Small intestine (tissue), 7 donors: Measurements from ENCODE around the gene TXLNB. TPM values are rescaled to one million over a fixed set of nuclear protein-coding genes. Genes with fewer than 3 reads are reported as not detected.

Experiments used
- DNase-seq, 2 donors: peaks; one replicate each; pipeline versions ENCODE4 v3.0.0 to v3.0.0-alpha.2; 2013
- FAIRE-seq: peaks from 2 replicates; lab custom pipeline; 2012; peaks lifted over from hg19 to GRCh38; lab: Jason Lieb, UNC
- H3K27ac ChIP-seq, 3 donors: one replicate each; pipeline ENCODE4 v1.5.1; 2013; ENCODE audit warnings: low read length in 2 of 3, mild to moderate bottlenecking in 2 of 3, control low read depth in 1 of 3, inconsistent platforms in 1 of 3, low read depth in 1 of 3, moderate library complexity in 1 of 3
- H3K27me3 ChIP-seq, 3 donors: one replicate each; pipeline ENCODE4 v1.6.1; 2013; ENCODE audit warnings: low read length in 3 of 3, inconsistent platforms in 1 of 3; ENCODE audit not compliant: control insufficient read depth in 3 of 3, insufficient read depth in 3 of 3
- H3K36me3 ChIP-seq, 3 donors: one replicate each; pipeline ENCODE4 v1.6.1; 2013; ENCODE audit warnings: low read length in 3 of 3, inconsistent platforms in 1 of 3, low read depth in 1 of 3, mild to moderate bottlenecking in 1 of 3, moderate library complexity in 1 of 3; ENCODE audit not compliant: control insufficient read depth in 3 of 3, insufficient read depth in 2 of 3
- H3K4me1 ChIP-seq, 3 donors: one replicate each; pipeline ENCODE4 v1.6.1; 2013; ENCODE audit warnings: low read length in 2 of 3, inconsistent platforms in 1 of 3, low read depth in 1 of 3, mild to moderate bottlenecking in 1 of 3, moderate library complexity in 1 of 3; ENCODE audit not compliant: control insufficient read depth in 3 of 3, insufficient read depth in 2 of 3
- H3K4me3 ChIP-seq, 3 donors: one replicate each; pipeline ENCODE4 v1.5.1; 2013; ENCODE audit warnings: low read length in 3 of 3, control low read depth in 1 of 3, inconsistent platforms in 1 of 3, low read depth in 1 of 3, mild to moderate bottlenecking in 1 of 3, moderate library complexity in 1 of 3
- H3K9me3 ChIP-seq, 2 donors: one replicate each; pipeline ENCODE4 v1.6.1; 2013; ENCODE audit warnings: low read depth in 1 of 2, low read length in 1 of 2; ENCODE audit not compliant: control insufficient read depth in 2 of 2, insufficient read depth in 1 of 2
- whole genome bisulfite sequencing, 3 donors: extraction: QIAGEN DNeasy Blood & Tissue Kit; methylation state at CpG; one replicate each; pipeline ENCODE4 v1.1.7; 2013; 5-methylcytosine and 5-hydroxymethylcytosine counted together
- polyA plus RNA-seq, 4 donors: library from polyadenylated mRNA; stranded (reverse) in 3 of 4; unstranded in 1 of 4; fragments of 200-250 nt in 3 of 4; fragments of 120-200 nt in 1 of 4; gene quantifications; one replicate each; pipeline versions ENCODE4 v1.2.1 to v1.2.3, GENCODE V29; 2013
- donor health status: healthy with polysubstance abuse.
- donor health status: control.
- donor health status: control.
- donor health status: Bipolar disorder and iron deficiency.
- donor health status: healthy.

The TXLNB gene
- polyA plus RNA-seq, 4 donors: 0.27 to 1.0 (median 0.54) TPM; not detected in 1

DNA sequence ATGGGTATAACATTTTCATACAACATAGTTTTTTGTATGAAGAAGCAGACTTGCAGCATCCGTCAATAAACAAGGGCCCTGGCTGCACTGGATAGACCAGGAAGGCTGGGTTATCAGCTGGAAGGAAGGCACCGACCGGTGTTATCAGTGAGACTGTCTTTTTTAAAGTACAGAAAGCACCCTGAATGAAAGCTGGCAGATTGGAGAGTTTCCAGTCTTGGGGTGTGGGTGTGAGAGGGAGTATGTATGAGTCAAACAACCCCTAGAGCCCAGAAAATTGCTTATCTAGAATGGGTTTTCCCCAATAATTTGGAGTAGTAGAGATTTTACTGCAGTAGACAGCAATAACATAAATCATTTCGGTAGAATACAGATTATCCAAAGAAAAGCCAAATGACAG lies 42.4 kb downstream of the TXLNB start:
- peaks cover 0 to 4% (median 3%) of the 10 kb centered on the region in 3 donors for H3K4me1 ChIP-seq
- FAIRE-seq (no peak), DNase-seq (no peak)
- H3K4me3 ChIP-seq: no peak overlapping the region
- H3K27ac ChIP-seq: no peak overlapping the region
- WGBS, 3 donors: 37 to 57% (median 42%) methylated on average over 4 of the region's 4 CpGs
- no peaks in the 10 kb centered on the region for H3K36me3 ChIP-seq
- no peaks in the 10 kb centered on the region for H3K27me3 ChIP-seq
- H3K9me3 ChIP-seq: no peaks in the 10 kb centered on the region

DNA sequence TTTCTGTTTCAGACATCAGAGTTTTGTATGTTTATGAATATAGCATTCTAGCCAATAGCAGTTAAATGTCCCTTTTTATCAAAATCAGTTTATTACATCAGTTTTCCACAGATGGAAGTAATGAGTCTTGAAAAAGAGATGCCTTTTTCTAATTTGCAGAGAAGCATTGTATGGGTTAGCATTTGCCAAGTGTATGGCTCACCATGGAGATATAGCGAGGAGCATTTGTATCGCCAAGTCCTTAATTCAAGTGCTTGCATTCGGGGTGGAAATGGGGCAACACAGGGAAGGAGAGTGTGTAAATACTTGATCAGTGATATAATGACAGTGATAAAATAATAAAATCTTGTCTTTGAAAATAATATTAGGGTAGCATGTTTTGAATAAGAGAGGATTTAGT lies 42.9 kb downstream of the TXLNB start:
- Histone ChIP-seq H3K36me3 (no peaks in the 10 kb centered on the region), H3K9me3 (no peaks in the 10 kb centered on the region), H3K4me3 (no peak overlapping the region), H3K27me3 (no peaks in the 10 kb centered on the region), H3K4me1 (peaks cover 0 to 4% (median 3%) of the 10 kb centered on the region in 3 donors), H3K27ac (no peak overlapping the region)
- DNase-seq: no peak
- 73 to 89% (median 88%) methylated on average over 3 of the region's 3 CpGs for WGBS, 3 donors
- no peak for FAIRE-seq

GRCh38 chr6:139247618-139248017 lies 44.2 kb downstream of the TXLNB start:
- H3K4me1 ChIP-seq: peaks cover 0 to 4% (median 3%) of the 10 kb centered on the region in 3 donors
- 15 to 19% (median 15%) methylated on average over 2 of the region's 2 CpGs for WGBS, 3 donors
- H3K27me3 ChIP-seq: no peaks in the 10 kb centered on the region
- no peaks in the 10 kb centered on the region for H3K36me3 ChIP-seq
- no peak overlapping the region for H3K27ac ChIP-seq
- H3K4me3 ChIP-seq: no peak overlapping the region
- FAIRE-seq: no peak
- no peak for DNase-seq
- no peaks in the 10 kb centered on the region for H3K9me3 ChIP-seq

DNA sequence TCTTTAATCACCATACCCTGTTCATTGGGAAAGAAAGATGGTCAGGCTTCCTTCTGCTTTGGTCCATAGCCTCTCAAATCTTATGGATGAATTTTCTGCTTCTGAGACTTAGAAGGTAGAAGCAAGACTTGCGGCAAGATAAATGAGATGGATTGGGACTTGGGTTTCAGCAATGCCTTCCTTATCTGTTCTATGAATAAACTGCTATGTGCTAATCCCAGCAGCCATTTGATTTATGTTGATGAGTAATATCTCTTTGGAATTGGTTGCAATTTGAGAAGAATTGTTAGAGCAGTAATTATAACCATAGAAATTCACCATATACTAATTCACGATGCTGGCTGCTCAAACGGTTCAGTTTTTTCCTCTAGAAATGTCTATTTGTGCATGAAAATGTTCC lies 48.3 kb downstream of the TXLNB start:
- DNase-seq (no peak), FAIRE-seq (no peak)
- 92 to 96% (median 95%) methylated on average over 3 of the region's 3 CpGs for WGBS, 3 donors
- no peak overlapping the region for H3K4me3 ChIP-seq
- H3K4me1 ChIP-seq: no peaks in the 10 kb centered on the region
- no peak overlapping the region for H3K27ac ChIP-seq
- H3K27me3 ChIP-seq: no peaks in the 10 kb centered on the region
- no peaks in the 10 kb centered on the region for H3K36me3 ChIP-seq
- no peaks in the 10 kb centered on the region for H3K9me3 ChIP-seq

GRCh38 chr6:139242457-139243240 lies 49.1 kb downstream of the TXLNB start:
- no peak overlapping the region for H3K27ac ChIP-seq
- no peaks in the 10 kb centered on the region for H3K4me1 ChIP-seq
- no peaks in the 10 kb centered on the region for H3K27me3 ChIP-seq
- no peak overlapping the region for H3K4me3 ChIP-seq
- DNase-seq: no peak
- H3K9me3 ChIP-seq: no peaks in the 10 kb centered on the region
- WGBS, 3 donors: 88 to 93% (median 91%) methylated on average over 29 of the region's 29 CpGs
- no peaks in the 10 kb centered on the region for H3K36me3 ChIP-seq
- FAIRE-seq: no peak

GRCh38 chr6:139240161-139241010 lies 51.4 kb downstream of the TXLNB start:
- Histone ChIP-seq H3K4me1 (no peaks in the 10 kb centered on the region), H3K27ac (peak overlapping the region in 1 of 3 donors; percentile 9), H3K9me3 (peaks cover 0 to 3% of the 10 kb centered on the region in 2 donors), H3K36me3 (no peaks in the 10 kb centered on the region), H3K27me3 (no peaks in the 10 kb centered on the region), H3K4me3 (no peak overlapping the region)
- WGBS, 3 donors: 34 to 60% (median 47%) methylated on average over 2 of the region's 2 CpGs
- peak; percentile 50 to 61 for DNase-seq
- no peak for FAIRE-seq

GRCh38 chr6:139239064-139239463 lies 52.7 kb downstream of the TXLNB start:
- Histone ChIP-seq H3K36me3 (no peaks in the 10 kb centered on the region), H3K27me3 (no peaks in the 10 kb centered on the region), H3K9me3 (peaks cover 2 to 15% of the 10 kb centered on the region in 2 donors), H3K27ac (no peak overlapping the region), H3K4me1 (no peaks in the 10 kb centered on the region), H3K4me3 (no peak overlapping the region)
- FAIRE-seq (no peak), DNase-seq (no peak)
- WGBS, 3 donors: 63 to 87% (median 81%) methylated on average over 10 of the region's 10 CpGs

- Histone ChIP-seq H3K27ac (no peak overlapping the region), H3K36me3 (no peaks in the 10 kb centered on the region), H3K9me3 (peaks cover 2 to 15% of the 10 kb centered on the region in 2 donors), H3K4me3 (no peak overlapping the region), H3K27me3 (no peaks in the 10 kb centered on the region), H3K4me1 (no peaks in the 10 kb centered on the region)
- no peak for DNase-seq
- no peak for FAIRE-seq
- 65 to 77% (median 68%) methylated on average over 5 of the region's 5 CpGs for WGBS, 3 donors
Measured at GRCh38 chr6:139236105-139236504, 55.7 kb downstream of the TXLNB start.
